ENCODE measurements around the gene IL27RA. TPM values are rescaled to one million over a fixed set of nuclear protein-coding genes. Genes with fewer than 3 reads are reported as not detected.
"Not testable (repeated sequence)": the region's sequence is repeated elsewhere in the genome, so short reads cannot be mapped to it uniquely, and the experiment has no call there.

The IL27RA gene
- total RNA-seq, 1 experiment from 2014 or later, result 2.0 TPM

DNA sequence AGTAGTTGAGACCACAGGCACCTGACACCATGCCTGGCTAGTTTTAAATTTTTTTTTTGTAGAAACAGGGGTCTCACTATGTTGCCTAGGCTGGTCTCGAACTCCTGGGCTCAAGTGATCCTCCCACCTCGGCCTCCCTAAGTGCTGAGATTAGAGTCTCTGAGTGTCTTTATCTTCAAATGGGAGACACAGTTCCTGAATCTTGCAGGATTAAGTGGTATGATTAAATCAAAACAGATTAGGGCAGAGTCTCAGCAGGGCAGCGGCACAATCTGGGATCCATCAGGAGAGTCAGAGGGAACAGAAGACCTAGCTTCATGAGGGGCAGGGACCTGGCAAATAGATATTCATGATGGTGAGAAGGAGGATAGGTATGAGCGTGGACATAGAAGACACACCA lies 2.7 kb upstream of the IL27RA start:
- peaks cover 8% of the 10 kb centered on the region for H3K4me1 ChIP-seq (replicated peaks)
- no peak for DNase-seq (ENCODE audit: low read depth in 1 of 2, low spot score in 2 of 2)
- no peaks in the 10 kb centered on the region for H3K9me3 ChIP-seq (replicated peaks)
- no peak overlapping the region for H3K27ac ChIP-seq
- no peaks in the 10 kb centered on the region for H3K36me3 ChIP-seq
- no peaks in the 10 kb centered on the region for H3K27me3 ChIP-seq (replicated peaks)
- H3K4me3 ChIP-seq, result no peak overlapping the region

DNA sequence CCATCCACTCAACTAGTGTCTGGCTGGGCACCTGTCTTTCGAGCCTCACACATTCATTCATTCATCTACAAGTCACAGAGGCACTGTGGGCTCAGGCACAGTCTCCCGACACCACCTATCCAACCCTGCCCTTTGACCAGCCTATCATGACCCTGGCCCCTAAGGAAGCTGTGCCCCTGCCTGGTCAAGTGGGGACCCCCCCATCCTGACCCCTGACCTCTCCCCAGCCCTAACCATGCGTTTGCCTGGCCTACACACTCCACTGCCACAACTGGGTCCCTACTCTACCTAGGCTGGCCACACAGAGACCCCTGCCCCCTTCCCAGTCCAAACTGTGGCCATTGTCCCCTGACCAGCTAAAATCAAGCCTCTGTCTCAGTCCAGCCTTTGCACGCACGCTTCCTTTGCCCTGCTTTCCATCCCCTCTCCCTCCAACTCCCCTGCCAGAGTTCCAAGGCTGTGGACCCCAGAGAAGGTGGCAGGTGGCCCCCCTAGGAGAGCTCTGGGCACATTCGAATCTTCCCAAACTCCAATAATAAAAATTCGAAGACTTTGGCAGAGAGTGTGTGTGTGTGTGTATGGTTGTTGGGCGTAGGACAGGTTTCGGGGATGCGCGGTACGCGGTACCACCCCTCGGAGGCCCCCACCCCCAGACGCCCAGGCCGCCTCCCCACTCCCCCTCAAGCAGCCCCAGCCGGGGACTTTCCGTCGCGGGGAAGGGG lies 404 bp upstream of the IL27RA start:
- DNase-seq (ENCODE audit: low read depth in 1 of 2, low spot score in 2 of 2), result no peak
- Histone ChIP-seq H3K4me1 (replicated peaks) (peaks cover 8% of the 10 kb centered on the region), H3K36me3 (no peaks in the 10 kb centered on the region), H3K27ac (no peak overlapping the region), H3K27me3 (replicated peaks) (no peaks in the 10 kb centered on the region), H3K4me3 (peak overlapping the region; percentile 42), H3K9me3 (replicated peaks) (no peaks in the 10 kb centered on the region)

DNA sequence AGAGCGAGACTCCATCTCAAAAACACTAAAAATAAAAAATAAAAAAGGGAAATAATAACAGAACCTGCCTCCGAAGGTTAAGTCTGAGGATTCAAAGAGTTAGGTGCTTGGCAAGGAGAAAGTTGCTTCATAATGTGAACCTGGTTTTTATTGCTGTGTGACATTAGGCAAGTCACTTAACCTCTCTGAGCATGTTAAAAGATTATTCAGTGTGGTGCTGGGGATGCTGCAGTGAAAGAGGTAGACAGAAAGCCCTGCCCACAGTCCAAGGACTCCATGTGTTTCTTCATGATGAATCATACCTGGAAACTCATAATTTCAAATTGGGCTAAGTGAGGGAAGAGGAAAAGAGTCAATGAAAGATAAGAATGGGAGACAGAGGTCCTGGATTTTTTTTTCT lies 2.4 kb downstream of the IL27RA start:
- H3K4me3 ChIP-seq, result no peak overlapping the region
- H3K27ac ChIP-seq, result no peak overlapping the region
- no peaks in the 10 kb centered on the region for H3K36me3 ChIP-seq
- no peak for DNase-seq (ENCODE audit: low read depth in 1 of 2, low spot score in 2 of 2)
- no peaks in the 10 kb centered on the region for H3K9me3 ChIP-seq (replicated peaks)
- H3K4me1 ChIP-seq (replicated peaks), result peaks cover 8% of the 10 kb centered on the region
- H3K27me3 ChIP-seq (replicated peaks), result no peaks in the 10 kb centered on the region

DNA sequence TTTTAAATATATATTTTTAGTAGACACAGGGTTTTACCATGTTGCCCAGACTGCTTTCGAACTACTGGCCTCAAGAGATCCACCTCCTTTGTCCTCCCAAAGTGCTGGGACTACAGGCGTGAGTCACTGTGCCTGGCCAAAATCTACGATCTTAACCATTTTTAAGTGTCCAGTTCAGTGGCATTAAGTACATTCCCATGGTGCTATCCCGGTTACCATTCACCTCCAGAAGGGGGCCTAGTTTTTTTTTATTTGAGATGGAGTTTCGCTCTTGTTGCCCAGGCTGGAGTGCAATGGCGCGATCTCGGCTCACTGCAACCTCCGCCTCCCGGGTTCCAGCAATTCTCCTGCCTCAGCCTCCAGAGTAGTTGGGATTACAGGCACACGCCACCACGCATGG lies 3.6 kb downstream of the IL27RA start:
- not testable (repeated sequence) for H3K9me3 ChIP-seq (replicated peaks); H3K4me3 ChIP-seq; H3K27me3 ChIP-seq (replicated peaks); DNase-seq (ENCODE audit: low read depth in 1 of 2, low spot score in 2 of 2); H3K27ac ChIP-seq; H3K4me1 ChIP-seq (replicated peaks); H3K36me3 ChIP-seq

DNA sequence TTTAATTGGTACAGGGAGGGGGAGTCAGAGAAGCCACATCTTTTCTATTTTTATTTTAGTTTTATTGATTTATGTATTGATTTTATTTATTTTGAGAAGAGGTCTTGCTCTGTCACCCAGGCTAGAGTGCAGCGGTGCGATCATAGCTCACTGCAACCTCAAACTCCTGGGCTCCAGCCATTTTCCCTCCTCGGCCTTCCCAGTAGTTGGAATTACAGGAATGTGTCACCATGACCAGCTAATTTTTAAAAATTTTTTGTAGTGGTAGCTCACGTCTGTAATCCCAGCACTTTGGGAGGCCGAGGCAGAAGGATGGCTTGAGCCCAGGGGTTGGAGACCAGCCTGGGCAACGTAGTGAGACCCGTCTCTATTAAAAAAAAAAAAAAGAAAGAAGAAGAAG lies 4.1 kb downstream of the IL27RA start:
- DNase-seq (ENCODE audit: low read depth in 1 of 2, low spot score in 2 of 2), result no peak

DNA sequence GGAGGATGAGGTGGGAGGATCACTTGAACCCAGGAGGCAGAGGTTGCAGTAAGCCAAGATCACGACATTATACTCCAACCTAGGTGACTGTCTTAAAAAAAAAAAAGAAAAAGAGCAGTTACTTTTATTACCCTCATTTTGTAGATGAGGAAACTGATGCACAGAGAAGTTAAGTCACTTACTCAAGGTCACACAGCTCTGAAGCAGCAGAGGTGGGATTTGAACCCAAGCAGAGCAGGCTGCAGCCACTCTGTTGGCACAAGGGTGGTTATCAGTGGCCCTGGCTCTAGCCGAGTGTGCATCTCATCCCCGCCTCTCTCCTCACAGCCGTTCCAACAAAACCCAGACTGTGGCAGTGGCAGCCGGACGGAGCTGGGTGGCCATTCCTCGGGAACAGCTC lies 7.6 kb downstream of the IL27RA start:
- no peaks in the 10 kb centered on the region for H3K36me3 ChIP-seq
- H3K27ac ChIP-seq, result no peak overlapping the region
- H3K27me3 ChIP-seq (replicated peaks), result no peaks in the 10 kb centered on the region
- peaks cover 5% of the 10 kb centered on the region for H3K4me1 ChIP-seq (replicated peaks)
- H3K9me3 ChIP-seq (replicated peaks), result no peaks in the 10 kb centered on the region
- no peak for DNase-seq (ENCODE audit: low read depth in 1 of 2, low spot score in 2 of 2)
- no peak overlapping the region for H3K4me3 ChIP-seq

More for the DNA sequence above, 4.1 kb downstream of the IL27RA start:
- no peak overlapping the region for H3K27ac ChIP-seq
- H3K27me3 ChIP-seq (replicated peaks), result no peaks in the 10 kb centered on the region
- no peaks in the 10 kb centered on the region for H3K9me3 ChIP-seq (replicated peaks)
- no peaks in the 10 kb centered on the region for H3K36me3 ChIP-seq
- peaks cover 8% of the 10 kb centered on the region for H3K4me1 ChIP-seq (replicated peaks)
- no peak overlapping the region for H3K4me3 ChIP-seq

DNA sequence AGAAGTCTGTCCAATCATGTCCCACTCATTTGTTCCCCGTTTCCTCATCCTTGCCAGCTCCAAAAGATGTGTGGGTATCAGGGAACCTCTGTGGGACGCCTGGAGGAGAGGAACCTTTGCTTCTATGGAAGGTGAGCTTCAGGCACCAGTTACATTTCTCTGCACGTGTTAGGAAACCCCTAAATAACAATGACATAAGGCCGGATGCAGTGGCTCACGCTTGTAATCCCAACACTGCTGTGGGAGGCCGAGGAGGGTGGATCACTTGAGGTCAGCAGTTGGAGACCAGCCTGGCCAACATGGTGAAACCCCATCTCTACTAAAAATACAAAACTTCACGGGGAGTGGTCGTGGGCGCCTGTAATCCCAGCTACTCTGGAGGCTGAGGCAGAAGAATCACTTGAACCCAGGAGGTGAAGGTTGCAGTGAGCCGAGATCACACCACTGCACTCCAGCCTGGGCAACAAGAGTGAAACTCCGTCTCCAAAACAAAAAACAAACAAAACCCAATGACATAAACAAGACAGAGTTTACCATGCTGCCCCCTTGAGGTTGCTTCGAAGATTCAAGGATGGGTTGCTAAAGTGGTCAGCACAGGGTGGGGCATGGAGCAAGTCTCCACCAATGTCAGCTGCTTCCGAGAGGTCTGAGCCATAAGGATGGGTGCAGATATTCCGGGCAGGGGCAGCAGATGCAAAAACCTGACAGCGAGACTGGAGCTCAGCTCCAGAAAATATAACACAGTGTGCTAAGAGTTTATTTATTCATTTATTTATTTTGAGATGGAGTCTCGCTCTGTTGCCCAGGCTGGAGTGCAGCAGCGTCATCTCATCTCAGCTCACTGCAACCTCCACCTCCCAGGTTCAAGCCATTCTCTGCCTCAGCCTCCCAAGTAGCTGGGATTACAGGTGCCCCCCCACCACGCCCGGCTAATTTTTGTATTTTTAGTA lies 11.4 kb downstream of the IL27RA start:
- H3K27ac ChIP-seq, result peak overlapping the region; percentile 44; the same call in 1 of the 2 replicates
- not testable (repeated sequence) for H3K36me3 ChIP-seq
- DNase-seq (ENCODE audit: low read depth in 1 of 2, low spot score in 2 of 2), result peak; percentile 60 to 61

DNA sequence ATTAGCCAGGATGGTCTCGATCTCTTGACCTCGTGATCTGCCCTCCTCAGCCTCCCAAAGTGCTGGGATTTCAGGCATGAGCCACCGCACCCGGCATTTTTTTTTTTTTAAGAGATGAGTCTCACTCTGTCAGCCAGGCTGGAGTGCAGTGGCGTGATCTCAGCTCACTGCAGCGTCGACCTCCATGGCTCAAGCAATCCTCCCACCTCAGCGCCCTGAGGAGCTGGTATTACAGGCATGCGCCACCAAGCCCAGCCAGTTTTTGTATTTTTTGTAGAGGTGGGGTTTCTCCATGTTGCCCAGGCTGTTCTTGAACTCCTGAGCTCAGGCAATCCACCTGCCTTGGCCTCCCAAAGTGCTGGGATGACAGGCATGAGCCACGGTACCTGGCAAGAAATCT lies 16.3 kb downstream of the IL27RA start:
- not testable (repeated sequence) for H3K27ac ChIP-seq; H3K36me3 ChIP-seq; H3K9me3 ChIP-seq (replicated peaks); H3K4me1 ChIP-seq (replicated peaks); H3K4me3 ChIP-seq; H3K27me3 ChIP-seq (replicated peaks); DNase-seq (ENCODE audit: low read depth in 1 of 2, low spot score in 2 of 2)

More for the DNA sequence above, 11.4 kb downstream of the IL27RA start:
- H3K9me3 ChIP-seq (replicated peaks); H3K4me1 ChIP-seq (replicated peaks); H3K4me3 ChIP-seq; H3K27me3 ChIP-seq (replicated peaks): not testable (repeated sequence)

DNA sequence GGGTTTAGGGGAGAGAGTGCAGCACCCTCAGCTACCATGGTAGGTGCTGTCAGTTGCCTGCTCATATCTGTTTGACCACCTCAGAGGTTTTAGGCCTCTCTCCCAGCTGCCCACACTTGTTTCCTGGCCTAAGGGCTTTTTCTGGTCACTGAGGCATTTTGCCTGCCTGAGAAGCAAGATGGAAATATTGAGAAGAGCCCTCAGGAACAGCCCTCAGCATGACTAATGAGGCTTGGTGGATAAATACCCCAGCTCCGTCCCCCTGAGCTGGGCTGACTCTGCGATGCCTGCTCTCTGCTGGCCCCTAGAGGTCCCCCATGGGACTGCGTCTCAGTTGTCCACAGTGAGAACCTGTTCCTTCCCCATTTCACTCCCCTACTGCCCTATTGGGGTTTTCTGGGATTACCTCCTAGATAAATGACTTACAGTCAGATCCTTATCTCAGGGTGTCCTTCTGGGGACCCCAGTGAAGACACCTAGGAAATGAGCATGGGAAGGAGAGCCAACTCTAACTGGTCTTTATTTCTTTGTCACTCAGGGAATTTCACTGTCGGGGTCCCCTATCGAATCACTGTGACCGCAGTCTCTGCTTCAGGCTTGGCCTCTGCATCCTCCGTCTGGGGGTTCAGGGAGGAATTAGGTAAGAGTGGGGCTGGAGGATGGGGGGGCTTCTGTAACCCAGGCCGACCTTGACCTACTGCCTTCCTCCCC lies 17.0 kb downstream of the IL27RA start:
- Histone ChIP-seq H3K27ac (no peak overlapping the region), H3K4me3 (no peak overlapping the region), H3K4me1 (replicated peaks) (no peaks in the 10 kb centered on the region), H3K9me3 (replicated peaks) (no peaks in the 10 kb centered on the region), H3K27me3 (replicated peaks) (no peaks in the 10 kb centered on the region), H3K36me3 (no peaks in the 10 kb centered on the region)
- peak in 1 of 2 experiments; percentile 50 for DNase-seq (ENCODE audit: low read depth in 1 of 2, low spot score in 2 of 2)

DNA sequence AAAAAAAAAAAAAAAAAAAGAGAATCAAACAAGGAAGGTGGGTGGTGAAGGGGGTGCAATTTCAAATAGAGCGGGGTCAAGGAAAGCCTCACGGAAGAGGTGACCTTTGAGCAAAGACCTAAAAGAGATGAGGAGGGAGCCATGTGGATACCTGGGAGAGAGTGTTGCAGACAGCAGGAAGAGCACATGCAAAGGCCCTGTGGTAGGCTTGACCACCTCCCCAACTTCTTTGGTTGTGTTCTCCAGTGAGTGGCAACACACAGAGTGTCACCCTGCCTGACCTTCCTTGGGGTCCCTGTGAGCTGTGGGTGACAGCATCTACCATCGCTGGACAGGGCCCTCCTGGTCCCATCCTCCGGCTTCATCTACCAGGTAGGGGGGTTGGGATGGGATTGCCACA lies 18.9 kb downstream of the IL27RA start:
- Histone ChIP-seq H3K4me1 (replicated peaks) (no peaks in the 10 kb centered on the region), H3K27ac (no peak overlapping the region), H3K9me3 (replicated peaks) (no peaks in the 10 kb centered on the region), H3K36me3 (no peaks in the 10 kb centered on the region), H3K4me3 (no peak overlapping the region), H3K27me3 (replicated peaks) (no peaks in the 10 kb centered on the region)
- no peak for DNase-seq (ENCODE audit: low read depth in 1 of 2, low spot score in 2 of 2)

DNA sequence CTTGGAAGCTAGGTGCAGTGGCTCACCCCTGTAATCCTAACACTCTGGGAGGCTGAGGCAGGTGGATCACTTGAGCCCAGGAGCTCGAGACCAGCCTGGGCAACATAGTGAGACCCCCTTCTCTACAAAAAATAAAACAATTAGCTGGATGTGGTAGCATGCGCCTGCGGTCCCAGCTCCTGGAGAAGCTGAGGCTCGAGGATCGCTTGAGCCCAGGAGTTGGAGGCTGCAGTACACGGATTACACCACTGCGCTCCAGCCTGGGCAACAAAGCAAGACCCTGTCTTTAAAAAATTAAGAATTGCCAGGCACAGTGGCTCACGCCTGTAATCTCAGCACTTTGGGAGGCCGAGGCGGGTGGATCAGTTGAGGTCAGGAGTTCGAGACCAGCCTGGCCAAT lies 19.4 kb downstream of the IL27RA start:
- not testable (repeated sequence) for H3K9me3 ChIP-seq (replicated peaks); H3K4me1 ChIP-seq (replicated peaks); H3K27ac ChIP-seq; DNase-seq (ENCODE audit: low read depth in 1 of 2, low spot score in 2 of 2); H3K4me3 ChIP-seq; H3K27me3 ChIP-seq (replicated peaks); H3K36me3 ChIP-seq

DNA sequence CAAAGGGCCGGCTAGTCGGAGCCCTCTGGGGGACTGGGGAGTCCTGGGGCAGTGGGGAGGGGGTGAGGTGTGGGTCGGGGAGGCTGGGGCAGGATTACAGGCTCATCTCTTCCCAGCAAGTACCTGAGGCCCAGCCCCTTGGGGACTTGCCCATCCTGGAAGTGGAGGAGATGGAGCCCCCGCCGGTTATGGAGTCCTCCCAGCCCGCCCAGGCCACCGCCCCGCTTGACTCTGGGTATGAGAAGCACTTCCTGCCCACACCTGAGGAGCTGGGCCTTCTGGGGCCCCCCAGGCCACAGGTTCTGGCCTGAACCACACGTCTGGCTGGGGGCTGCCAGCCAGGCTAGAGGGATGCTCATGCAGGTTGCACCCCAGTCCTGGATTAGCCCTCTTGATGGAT lies 20.4 kb downstream of the IL27RA start:
- Histone ChIP-seq H3K36me3 (no peaks in the 10 kb centered on the region), H3K27me3 (replicated peaks) (no peaks in the 10 kb centered on the region), H3K27ac (no peak overlapping the region), H3K9me3 (replicated peaks) (no peaks in the 10 kb centered on the region), H3K4me3 (no peak overlapping the region), H3K4me1 (replicated peaks) (no peaks in the 10 kb centered on the region)
- DNase-seq (ENCODE audit: low read depth in 1 of 2, low spot score in 2 of 2), result no peak

DNA sequence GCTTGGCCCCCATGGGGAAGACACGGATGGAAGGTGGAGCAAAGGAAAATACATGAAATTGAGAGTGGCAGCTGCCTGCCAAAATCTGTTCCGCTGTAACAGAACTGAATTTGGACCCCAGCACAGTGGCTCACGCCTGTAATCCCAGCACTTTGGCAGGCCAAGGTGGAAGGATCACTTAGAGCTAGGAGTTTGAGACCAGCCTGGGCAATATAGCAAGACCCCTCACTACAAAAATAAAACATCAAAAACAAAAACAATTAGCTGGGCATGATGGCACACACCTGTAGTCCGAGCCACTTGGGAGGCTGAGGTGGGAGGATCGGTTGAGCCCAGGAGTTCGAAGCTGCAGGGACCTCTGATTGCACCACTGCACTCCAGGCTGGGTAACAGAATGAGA lies 20.9 kb downstream of the IL27RA start:
- Histone ChIP-seq H3K4me3 (no peak overlapping the region), H3K27me3 (replicated peaks) (no peaks in the 10 kb centered on the region), H3K27ac (no peak overlapping the region), H3K36me3 (no peaks in the 10 kb centered on the region), H3K9me3 (replicated peaks) (no peaks in the 10 kb centered on the region), H3K4me1 (replicated peaks) (no peaks in the 10 kb centered on the region)
- DNase-seq (ENCODE audit: low read depth in 1 of 2, low spot score in 2 of 2), result no peak

DNA sequence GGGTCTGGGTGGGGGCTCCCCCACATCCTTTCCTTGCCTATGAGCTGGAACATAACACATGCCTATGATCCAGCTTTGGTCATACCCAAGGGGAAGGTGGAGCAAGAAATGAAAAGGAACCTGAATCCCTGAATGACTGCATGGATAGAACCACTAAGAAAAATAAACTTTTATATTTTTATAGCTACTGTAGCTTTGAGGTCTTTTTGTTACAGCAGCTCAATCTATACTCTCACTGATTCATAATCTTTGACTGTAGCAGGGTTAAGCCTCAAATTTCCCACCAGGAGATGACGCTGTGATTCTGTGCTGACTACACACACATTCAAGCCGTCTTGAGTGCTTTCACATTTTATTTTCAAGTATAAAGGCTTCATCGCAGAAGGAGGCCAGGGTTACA lies 21.5 kb downstream of the IL27RA start:
- Histone ChIP-seq H3K36me3 (no peaks in the 10 kb centered on the region), H3K9me3 (replicated peaks) (no peaks in the 10 kb centered on the region), H3K4me3 (no peak overlapping the region), H3K27ac (no peak overlapping the region), H3K27me3 (replicated peaks) (peaks cover 3% of the 10 kb centered on the region), H3K4me1 (replicated peaks) (peaks cover 3% of the 10 kb centered on the region; the same call in 1 of the 2 replicates)
- no peak for DNase-seq (ENCODE audit: low read depth in 1 of 2, low spot score in 2 of 2)

Measured in SJSA1 (cell line).